Ovary (tissue), 9 donors: ENCODE data around the gene RASAL2. TPM values are rescaled to one million over a fixed set of nuclear protein-coding genes. Genes with fewer than 3 reads are reported as not detected.
"Not testable (repeated sequence)": the region's sequence is repeated elsewhere in the genome, so short reads cannot be mapped to it uniquely, and the experiment has no call there.

Source experiments
- DNase-seq, 5 donors: peaks; one replicate each; pipeline ENCODE4 v3.0.0-alpha.2; 2019 to 2020
- H3K27ac ChIP-seq, 2 donors: fragments of 200-600 bp; one replicate each; pipeline versions ENCODE4 v1.5.1 to v1.8.0; 2019 to 2022
- H3K27me3 ChIP-seq: fragments of 200-600 bp; one replicate; pipeline ENCODE4 v1.8.0; 2022
- H3K36me3 ChIP-seq: fragments of 200-600 bp; sonication (generic); one replicate; pipeline ENCODE4 v1.5.1; 2019
- H3K4me1 ChIP-seq: one replicate; pipeline ENCODE4 v1.8.1; 2013; ENCODE audit warnings: mild to moderate bottlenecking, moderate library complexity; ENCODE audit not compliant: insufficient read depth
- H3K4me3 ChIP-seq: fragments of 200-600 bp; sonication (generic); one replicate; pipeline ENCODE4 v1.5.1; 2017
- H3K9me3 ChIP-seq, 2 donors: fragments of 200-600 bp in 1 of 2; sonication (generic) in 1 of 2; one replicate each; pipeline versions ENCODE4 v1.5.1 to v1.8.1; 2013 to 2019; ENCODE audit warnings: mild to moderate bottlenecking in 1 of 2, moderate library complexity in 1 of 2
- CTCF ChIP-seq, 3 donors: fragments of 450-650 bp in 2 of 3; fragments of 200-600 bp in 1 of 3; IDR thresholded peaks; one replicate each; pipeline versions ENCODE4 v1.5.1 to v1.8.0; 2016 to 2022; ENCODE audit warnings: antibody characterized with exemption in 3 of 3, mild to moderate bottlenecking in 1 of 3
- EP300 ChIP-seq: sonication (generic); formaldehyde crosslinking; IDR thresholded peaks from one replicate; pipeline ENCODE4 v1.6.1; 2017; ENCODE audit warnings: antibody characterized with exemption
- POLR2A ChIP-seq: fragments of 450-650 bp; IDR thresholded peaks from one replicate; pipeline ENCODE4 v1.6.1; 2017; ENCODE audit warnings: antibody characterized with exemption, mild to moderate bottlenecking, moderate library complexity
- WGBS, 3 donors: extraction: QIAGEN DNeasy Blood & Tissue Kit in 1 of 3; methylation state at CpG; one replicate each; pipeline versions ENCODE4 v1.1.5 to v1.1.7; 2013 to 2017; 5-methylcytosine and 5-hydroxymethylcytosine counted together
- intact Hi-C, 4 donors: fragments of 100-400 bp; cut with DNase I; formaldehyde crosslinking; loops; one replicate each; pipeline versions ENCODE4 v1.11.0 to v1.15.1; 2022 to 2023
- polyA plus RNA-seq, 2 donors: library from polyadenylated mRNA; stranded (reverse); fragments of 200-250 nt in 1 of 2; fragments of 350-450 nt in 1 of 2; fragmentation: Illumina TruSeq in 1 of 2; extraction: RNeasy Lipid Tissue Mini Kit (QIAGEN cat#74804) in 1 of 2; gene quantifications; one replicate each; pipeline ENCODE4 v1.2.3, GENCODE V29; 2013 to 2014
- total RNA-seq, 7 donors: library from RNA; depleted of rRNA in 2 of 7; stranded (reverse); fragments of >200 nt in 2 of 7; fragmentation: NEBNext Ultra II Directional in 3 of 7; extraction: Animal tissue kit (Norgen Biotek cat#: 25700) in 3 of 7; gene quantifications; one replicate each; pipeline versions ENCODE4 v1.1.0 to v1.2.4, GENCODE V29; 2016 to 2023
- donor health status: DM: no; HTN: no; CAD: no; lungs with moderate emphysema.
- donor health status: DM: no; HTN: no; CAD: no.
- donor health status: Bipolar disorder and iron deficiency.
- donor health status: DM: yes; HTN: yes; CAD: no.
- donor health status: DM: no; HTN: no; CAD: no.
- donor health status: DM: yes; HTN: yes; CAD: no.

RASAL2 gene
- total and polyA plus RNA-seq, 9 donors = 4.2 to 20.5 (median 11.5) TPM

GRCh38 chr1:178243890-178244289, 150.0 kb downstream of the RASAL2 start:
- 69 to 75% (median 72%) methylated on average over 2 of the region's 2 CpGs for WGBS, 3 donors
- Histone ChIP-seq H3K27ac (no peak overlapping the region), H3K4me3 (no peak overlapping the region), H3K27me3 (no peaks in the 10 kb centered on the region), H3K4me1 (no peaks in the 10 kb centered on the region), H3K36me3 (no peaks in the 10 kb centered on the region), H3K9me3 (no peaks in the 10 kb centered on the region)
- no peak for TF ChIP-seq EP300
- no peak for TF ChIP-seq POLR2A
- no peak for TF ChIP-seq CTCF (IDR thresholded peaks at IDR 0.05)
- intact Hi-C loops = no loop called here
- DNase-seq = no peak

GRCh38 chr1:178248284-178248683, 154.4 kb downstream of the RASAL2 start:
- H3K4me1 ChIP-seq, H3K4me3 ChIP-seq, H3K27ac ChIP-seq, H3K27me3 ChIP-seq, intact Hi-C loops, H3K36me3 ChIP-seq, DNase-seq, H3K9me3 ChIP-seq: not testable (repeated sequence)
- WGBS, 3 donors = 96 to 97% (median 97%) methylated on average over 3 of the region's 3 CpGs

- WGBS, 3 donors = 90 to 95% (median 94%) methylated on average over 3 of the region's 3 CpGs
- H3K4me3 ChIP-seq, DNase-seq, intact Hi-C loops, H3K36me3 ChIP-seq, H3K9me3 ChIP-seq, H3K27me3 ChIP-seq, H3K27ac ChIP-seq, H3K4me1 ChIP-seq: not testable (repeated sequence)
These were observed 159.7 kb downstream of the RASAL2 start for GRCh38 chr1:178253581-178253980.

GRCh38 chr1:178254433-178254832, 160.5 kb downstream of the RASAL2 start:
- intact Hi-C loops = no loop called here

GRCh38 chr1:178258536-178258935, 164.6 kb downstream of the RASAL2 start:
- DNase-seq = no peak
- WGBS, 3 donors = 65 to 73% (median 70%) methylated on average over 3 of the region's 3 CpGs
- H3K27me3 ChIP-seq = no peaks in the 10 kb centered on the region
- intact Hi-C loops = no loop called here
- no peaks in the 10 kb centered on the region for H3K36me3 ChIP-seq
- no peak overlapping the region for H3K4me3 ChIP-seq
- no peaks in the 10 kb centered on the region for H3K9me3 ChIP-seq
- no peaks in the 10 kb centered on the region for H3K4me1 ChIP-seq
- no peak overlapping the region for H3K27ac ChIP-seq
- TF ChIP-seq POLR2A (no peak), CTCF (IDR thresholded peaks at IDR 0.05) (no peak), EP300 (no peak)

More at GRCh38 chr1:178254433-178254832, 160.5 kb downstream of the RASAL2 start:
- H3K9me3 ChIP-seq = no peaks in the 10 kb centered on the region
- H3K36me3 ChIP-seq = no peaks in the 10 kb centered on the region
- no peak for DNase-seq
- no peaks in the 10 kb centered on the region for H3K27me3 ChIP-seq
- H3K4me3 ChIP-seq = no peak overlapping the region
- H3K4me1 ChIP-seq = no peaks in the 10 kb centered on the region
- no peak overlapping the region for H3K27ac ChIP-seq
- TF ChIP-seq EP300 (no peak), POLR2A (no peak), CTCF (IDR thresholded peaks at IDR 0.05) (no peak)

GRCh38 chr1:178262120-178262500, 168.2 kb downstream of the RASAL2 start:
- no peak for DNase-seq
- H3K4me1 ChIP-seq = no peaks in the 10 kb centered on the region
- H3K36me3 ChIP-seq = no peaks in the 10 kb centered on the region
- TF ChIP-seq POLR2A (no peak), CTCF (IDR thresholded peaks at IDR 0.05) (no peak), EP300 (no peak)
- no peak overlapping the region for H3K4me3 ChIP-seq
- 14 to 30% (median 21%) methylated on average over 3 of the region's 3 CpGs for WGBS, 3 donors
- intact Hi-C loops = no loop called here
- H3K9me3 ChIP-seq = no peaks in the 10 kb centered on the region
- no peaks in the 10 kb centered on the region for H3K27me3 ChIP-seq
- no peak overlapping the region for H3K27ac ChIP-seq
